Subcutaneous adipose tissue (tissue), 4 donors: Measurements from ENCODE around the gene FOXN3. TPM values are rescaled to one million over a fixed set of nuclear protein-coding genes. Genes with fewer than 3 reads are reported as not detected.

Experiments used
- total RNA-seq, 4 donors: library from RNA; depleted of rRNA; stranded (reverse); fragments of >200 nt; gene quantifications; one replicate each; pipeline ENCODE4 v1.1.0, GENCODE V29; 2016
- TF ChIP-seq, protein P1 (sequence below): fragments of 450-650 bp; IDR thresholded peaks from one replicate; pipeline ENCODE4 v1.5.1; 2016; ENCODE audit warnings: low read depth, mild to moderate bottlenecking, control low read depth, antibody characterized with exemption, moderate library complexity

Gene FOXN3
- total RNA-seq, 4 donors from 2014 or later, result 153 to 173 (median 171) TPM

DNA sequence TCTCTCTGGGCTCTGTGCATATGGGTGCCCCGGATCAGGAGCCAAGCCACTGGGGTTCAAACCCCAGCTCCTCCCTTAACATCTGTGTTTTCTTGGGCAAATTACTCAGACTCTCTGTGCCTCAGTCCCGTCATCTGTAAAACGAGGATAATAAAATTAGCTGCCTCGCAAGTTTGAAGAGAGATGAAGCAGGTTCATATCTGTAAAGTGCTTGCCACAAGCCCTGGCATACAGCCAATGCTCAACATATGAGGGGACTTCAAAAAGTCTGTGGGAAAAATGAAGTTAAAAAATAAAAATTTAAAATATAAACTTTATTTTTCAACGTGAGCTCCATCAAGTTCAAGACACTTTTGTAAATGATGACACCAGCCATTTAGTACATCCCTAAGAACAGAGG, 276.7 kb downstream of the FOXN3 start:
- TF ChIP-seq, protein P1, sequence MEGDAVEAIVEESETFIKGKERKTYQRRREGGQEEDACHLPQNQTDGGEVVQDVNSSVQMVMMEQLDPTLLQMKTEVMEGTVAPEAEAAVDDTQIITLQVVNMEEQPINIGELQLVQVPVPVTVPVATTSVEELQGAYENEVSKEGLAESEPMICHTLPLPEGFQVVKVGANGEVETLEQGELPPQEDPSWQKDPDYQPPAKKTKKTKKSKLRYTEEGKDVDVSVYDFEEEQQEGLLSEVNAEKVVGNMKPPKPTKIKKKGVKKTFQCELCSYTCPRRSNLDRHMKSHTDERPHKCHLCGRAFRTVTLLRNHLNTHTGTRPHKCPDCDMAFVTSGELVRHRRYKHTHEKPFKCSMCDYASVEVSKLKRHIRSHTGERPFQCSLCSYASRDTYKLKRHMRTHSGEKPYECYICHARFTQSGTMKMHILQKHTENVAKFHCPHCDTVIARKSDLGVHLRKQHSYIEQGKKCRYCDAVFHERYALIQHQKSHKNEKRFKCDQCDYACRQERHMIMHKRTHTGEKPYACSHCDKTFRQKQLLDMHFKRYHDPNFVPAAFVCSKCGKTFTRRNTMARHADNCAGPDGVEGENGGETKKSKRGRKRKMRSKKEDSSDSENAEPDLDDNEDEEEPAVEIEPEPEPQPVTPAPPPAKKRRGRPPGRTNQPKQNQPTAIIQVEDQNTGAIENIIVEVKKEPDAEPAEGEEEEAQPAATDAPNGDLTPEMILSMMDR, result no peak

DNA sequence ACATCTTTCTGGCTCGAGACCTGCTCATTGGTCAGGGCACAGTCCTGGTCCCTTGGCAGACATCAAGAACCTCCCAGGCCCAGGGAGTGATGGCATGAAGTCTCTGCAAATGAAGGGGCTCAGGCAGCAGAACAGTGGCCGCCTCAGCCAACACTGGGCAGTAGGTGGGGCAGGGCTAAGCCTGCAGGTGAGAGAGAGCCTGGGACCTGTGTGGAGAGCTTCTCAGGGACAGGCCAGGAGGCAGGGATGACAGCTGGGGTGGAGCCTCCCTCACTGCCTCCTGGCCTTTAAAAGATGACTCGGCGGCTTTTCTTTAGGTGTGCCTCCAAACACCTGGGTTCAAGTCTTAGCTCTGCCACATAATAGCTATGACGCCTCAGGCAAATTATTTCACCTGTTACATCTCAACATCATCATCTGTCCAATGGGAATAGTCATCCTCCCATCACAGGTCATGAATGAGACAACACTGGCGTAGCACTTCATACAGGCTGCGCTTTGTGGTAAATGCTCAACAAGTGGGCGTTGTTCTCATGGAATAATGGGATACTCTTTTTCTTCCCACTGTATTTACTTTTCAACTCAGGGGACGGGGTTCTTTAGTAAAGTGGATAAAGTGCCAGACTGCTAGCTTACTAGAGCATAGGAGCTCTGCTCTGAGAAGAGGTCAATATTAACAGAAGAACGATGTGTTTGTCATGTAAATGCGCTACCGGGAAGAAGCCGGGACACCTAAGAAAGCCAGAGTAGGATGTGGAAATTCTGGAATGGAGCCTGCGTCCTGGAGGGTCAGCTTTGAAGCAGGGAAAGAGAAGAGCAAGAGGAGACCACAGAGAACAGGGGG, 277.4 kb downstream of the FOXN3 start:
- TF ChIP-seq, protein P1, result no peak

DNA sequence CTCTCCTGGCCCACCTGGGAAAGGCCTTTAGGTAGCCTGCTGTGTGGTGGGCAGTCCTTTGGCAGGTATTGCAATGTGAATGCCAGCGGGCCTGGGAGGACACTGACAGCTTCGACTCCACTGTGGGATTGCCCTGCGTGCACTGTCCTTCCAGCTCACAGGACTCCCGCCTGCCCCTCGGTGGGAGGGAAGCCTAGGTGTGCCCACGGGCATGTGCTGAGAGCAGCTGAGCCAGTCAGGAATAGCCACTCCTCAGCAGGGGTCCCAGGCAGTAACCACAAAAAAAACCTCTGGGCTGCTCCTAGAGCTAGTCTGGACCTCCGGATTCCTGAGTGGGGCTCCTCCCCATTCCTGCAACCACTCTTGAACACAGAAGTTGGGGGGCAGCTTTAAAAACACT, 278.2 kb downstream of the FOXN3 start:
- TF ChIP-seq, protein P1, result no peak

DNA sequence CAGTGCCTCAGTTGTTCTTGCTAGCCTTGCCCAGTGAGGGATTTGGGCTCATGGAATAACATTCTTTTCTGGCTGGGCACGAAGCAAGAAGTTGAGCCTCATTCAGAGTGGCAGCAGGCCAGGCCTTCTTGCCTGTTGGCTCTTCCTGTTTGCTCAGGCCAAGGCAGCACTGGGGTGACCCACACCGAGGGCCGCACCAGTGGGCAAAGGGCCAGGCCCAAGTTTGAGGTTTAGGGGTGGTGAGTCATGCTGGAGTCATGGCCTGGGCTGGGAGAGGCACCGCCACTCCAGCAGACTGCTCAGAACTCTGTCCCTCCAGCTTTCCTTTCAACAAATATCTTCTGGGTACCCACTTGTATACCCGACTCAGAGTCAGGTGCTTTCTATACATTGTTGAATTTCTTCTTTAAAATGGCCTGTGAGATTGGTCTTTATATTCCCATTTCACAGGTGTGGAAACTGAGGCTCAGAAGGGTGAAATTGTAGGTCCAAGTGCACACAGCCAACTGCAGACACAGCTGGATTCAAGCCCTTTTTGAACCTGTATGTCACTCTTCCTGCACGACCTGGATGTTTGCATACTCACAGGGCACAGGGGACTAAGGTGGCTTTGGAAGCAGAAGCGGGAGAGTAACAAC, 279.4 kb downstream of the FOXN3 start:
- TF ChIP-seq, protein P1, result no peak

DNA sequence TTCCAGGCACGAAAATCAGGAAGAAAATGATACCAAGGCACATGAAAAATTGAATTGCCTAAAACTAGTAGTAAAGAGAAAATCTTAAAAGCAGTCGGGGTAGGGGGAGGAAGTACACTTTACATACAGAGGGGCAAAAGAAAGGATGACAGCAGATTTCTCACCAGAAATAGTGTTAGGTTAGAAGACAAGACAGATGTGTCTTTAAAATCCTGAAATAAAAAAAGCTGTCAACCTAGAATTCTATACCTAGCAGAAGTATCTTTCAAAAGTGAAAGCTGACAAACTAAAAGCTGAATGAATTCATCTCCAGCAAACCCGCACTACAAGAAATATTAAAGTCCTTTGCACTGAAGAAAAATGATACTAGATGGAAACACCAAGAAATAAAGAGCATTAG, 280.4 kb downstream of the FOXN3 start:
- TF ChIP-seq, protein P1, result no peak

DNA sequence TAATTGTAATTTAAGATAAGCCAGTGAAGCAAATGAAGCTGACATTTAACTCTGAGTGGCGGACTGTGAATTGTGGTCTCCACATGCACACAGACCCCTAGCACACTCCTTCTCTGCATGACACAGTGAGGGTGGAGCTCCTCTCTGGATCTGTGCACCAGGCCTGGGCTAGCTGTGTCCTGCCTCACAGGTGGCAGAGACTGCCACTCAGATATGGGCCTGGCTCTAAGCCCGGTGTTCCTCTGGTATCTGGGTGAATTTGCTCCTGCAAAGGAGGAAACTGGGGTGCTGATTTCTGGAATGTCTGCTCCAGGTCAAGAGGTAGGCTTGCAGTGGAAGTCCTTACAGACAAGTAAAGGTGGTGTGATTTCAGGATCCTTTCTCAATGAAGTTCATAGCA, 282.4 kb downstream of the FOXN3 start:
- TF ChIP-seq, protein P1, result no peak

DNA sequence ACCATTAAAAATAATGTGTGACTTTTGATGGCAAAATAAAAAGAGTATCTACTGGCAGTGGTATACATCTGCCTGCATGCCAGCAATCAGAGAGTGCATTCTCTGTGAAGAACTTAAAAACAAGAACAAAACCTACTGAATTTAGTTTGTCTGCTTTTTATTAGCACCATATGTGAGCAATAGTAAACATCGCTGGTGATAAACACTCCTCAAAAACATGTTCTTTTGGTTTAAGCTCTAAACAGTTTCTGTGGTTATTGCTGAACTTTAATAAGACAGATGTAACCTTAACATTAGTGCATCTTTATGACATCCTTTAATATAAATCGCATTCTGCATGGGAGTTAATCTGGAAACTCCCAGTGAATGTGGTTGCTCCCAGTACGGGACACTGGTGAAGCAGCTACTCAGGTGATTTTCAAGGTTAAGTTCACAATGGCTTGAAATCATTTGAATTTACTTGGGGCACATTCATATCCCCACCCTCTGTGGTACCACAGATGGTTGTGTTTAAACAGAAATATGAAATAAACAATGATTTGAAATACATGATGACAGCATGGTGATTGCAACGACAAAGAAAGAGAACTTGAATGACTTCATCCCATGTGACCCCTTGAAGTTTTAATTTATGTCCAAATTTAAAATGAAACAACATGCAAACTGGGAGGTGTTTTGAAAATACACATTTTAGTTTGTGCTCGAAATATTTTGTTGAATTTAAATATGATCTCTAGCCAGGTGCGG, 285.9 kb downstream of the FOXN3 start:
- TF ChIP-seq, protein P1, result no peak
